ENCODE data around the gene NDST1.

DNA sequence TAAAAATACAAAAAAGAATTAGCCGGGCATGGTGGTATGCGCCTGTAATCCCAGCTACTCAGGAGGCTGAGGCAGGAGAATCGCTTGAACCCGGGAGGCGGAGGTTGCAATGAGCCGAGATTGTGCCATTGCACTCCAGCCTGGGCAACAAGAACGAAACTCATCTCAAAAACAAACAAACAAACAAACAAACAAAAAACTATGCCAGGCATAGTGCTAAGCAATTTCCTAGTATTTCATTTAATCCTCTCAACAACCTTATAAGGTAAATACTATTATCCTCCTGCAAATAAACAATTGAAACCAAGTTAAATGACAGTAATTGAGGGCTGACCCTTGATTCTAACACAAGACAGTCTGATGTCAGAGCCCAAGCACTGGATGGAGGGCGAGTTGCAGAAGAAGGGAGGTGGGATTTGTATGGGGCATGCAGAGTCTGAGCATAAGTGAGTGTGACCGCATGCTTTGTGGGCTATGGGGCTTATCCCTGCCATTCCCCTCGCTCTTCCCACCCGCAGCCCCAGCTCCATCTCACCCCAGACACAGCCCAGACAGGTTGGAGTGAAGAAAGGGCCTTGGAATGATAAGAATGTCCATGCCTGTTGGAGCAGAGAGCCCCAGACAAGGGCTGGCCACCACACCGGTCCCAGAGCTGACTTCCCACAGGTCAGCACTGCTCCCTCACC lies 34.1 kb upstream of the NDST1 start:
- no peak for TF ChIP-seq ZFX (IDR thresholded peaks at IDR 0.05; ENCODE audit: borderline replicate concordance)
- TF ChIP-seq CTCF (IDR thresholded peaks at IDR 0.05) = no peak

Data from 22Rv1 (cell line).